ENCODE results near the gene DENND1C.

DNA sequence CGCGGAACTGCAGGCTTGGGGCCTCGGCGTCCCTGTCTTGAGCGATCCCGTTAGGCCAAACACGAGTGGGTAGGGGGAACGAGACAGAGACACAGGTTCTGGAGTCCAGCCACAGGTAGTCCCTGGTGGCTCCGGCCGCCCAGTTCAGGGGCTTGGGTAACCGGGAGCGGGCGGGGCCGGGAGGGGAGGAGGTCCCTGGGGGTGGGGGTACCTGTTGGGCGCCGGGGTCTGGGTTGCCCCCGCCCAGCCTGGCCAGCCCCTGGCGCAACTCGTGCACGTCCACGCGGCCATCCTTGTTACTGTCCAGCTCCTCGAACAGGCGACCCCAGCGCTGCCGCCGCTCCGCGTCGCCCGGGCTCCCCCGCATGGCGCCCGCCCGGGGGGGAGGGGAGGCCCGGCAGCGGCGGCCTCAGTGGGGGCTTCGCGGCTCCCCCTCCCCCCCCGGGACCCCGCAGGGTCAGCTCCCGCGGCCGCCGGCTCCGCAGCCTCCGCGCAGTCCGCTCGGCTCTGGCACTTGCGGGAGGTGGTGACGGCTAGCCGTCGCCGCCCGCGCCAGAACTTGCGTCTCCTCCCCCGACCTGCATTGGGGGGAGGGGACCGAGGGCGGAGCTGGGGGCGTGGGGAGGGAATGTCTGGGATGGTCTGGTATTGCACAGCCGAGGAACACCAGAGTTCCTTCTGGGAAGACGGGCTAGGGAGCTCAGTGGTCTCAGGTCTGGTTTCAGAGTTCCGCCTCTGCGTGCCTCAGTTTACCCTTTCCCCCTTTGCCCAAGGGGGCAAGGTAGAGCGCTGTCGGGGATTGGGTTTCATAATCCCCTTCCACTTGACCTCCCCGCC is 22.1 kb downstream of the DENND1C start, which contains the start of gene SLC25A23:
- no peak for TF ChIP-seq POLR2A (IDR thresholded peaks at IDR 0.05)
- TF ChIP-seq, protein P1, sequence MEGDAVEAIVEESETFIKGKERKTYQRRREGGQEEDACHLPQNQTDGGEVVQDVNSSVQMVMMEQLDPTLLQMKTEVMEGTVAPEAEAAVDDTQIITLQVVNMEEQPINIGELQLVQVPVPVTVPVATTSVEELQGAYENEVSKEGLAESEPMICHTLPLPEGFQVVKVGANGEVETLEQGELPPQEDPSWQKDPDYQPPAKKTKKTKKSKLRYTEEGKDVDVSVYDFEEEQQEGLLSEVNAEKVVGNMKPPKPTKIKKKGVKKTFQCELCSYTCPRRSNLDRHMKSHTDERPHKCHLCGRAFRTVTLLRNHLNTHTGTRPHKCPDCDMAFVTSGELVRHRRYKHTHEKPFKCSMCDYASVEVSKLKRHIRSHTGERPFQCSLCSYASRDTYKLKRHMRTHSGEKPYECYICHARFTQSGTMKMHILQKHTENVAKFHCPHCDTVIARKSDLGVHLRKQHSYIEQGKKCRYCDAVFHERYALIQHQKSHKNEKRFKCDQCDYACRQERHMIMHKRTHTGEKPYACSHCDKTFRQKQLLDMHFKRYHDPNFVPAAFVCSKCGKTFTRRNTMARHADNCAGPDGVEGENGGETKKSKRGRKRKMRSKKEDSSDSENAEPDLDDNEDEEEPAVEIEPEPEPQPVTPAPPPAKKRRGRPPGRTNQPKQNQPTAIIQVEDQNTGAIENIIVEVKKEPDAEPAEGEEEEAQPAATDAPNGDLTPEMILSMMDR (IDR thresholded peaks at IDR 0.05), result no peak

Measured in ovary (tissue), 3 donors.